GM12878 (cell line): ENCODE results near the gene TM7SF2. TPM values are rescaled to one million over a fixed set of nuclear protein-coding genes. Genes with fewer than 3 reads are reported as not detected.
A peak's percentile ranks its signal among the peaks of the same experiment; 100 is the strongest.

Experiments
- ATF7 ChIP-seq: fragments of 450-650 bp; IDR thresholded peaks from 2 replicates; pipeline ENCODE4 v1.6.1; 2016; ENCODE audit warnings: low read depth, mild to moderate bottlenecking
- BMI1 ChIP-seq: fragments of 450-650 bp; IDR thresholded peaks from 2 replicates; pipeline ENCODE4 v1.6.1; 2016; ENCODE audit warnings: mild to moderate bottlenecking, moderate library complexity, borderline replicate concordance
- BRCA1 ChIP-seq: IDR thresholded peaks from 2 replicates; pipeline ENCODE4 v1.6.1; 2011; ENCODE audit warnings: low read depth, low read length, improper control_type of control experiment
- CHD2 ChIP-seq: IDR thresholded peaks from 2 replicates; pipeline ENCODE4 v1.6.1; 2011; ENCODE audit warnings: low read depth, low read length, improper control_type of control experiment, borderline replicate concordance
- CREB1 ChIP-seq: IDR thresholded peaks from 2 replicates; pipeline ENCODE4 v1.6.1; 2012; ENCODE audit warnings: low read depth, mild to moderate bottlenecking, inconsistent platforms
- E2F8 ChIP-seq: fragments of 450-650 bp; IDR thresholded peaks from 2 replicates; pipeline ENCODE4 v1.6.1; 2018; ENCODE audit warnings: mild to moderate bottlenecking, low read depth, moderate library complexity; ENCODE audit not compliant: partially characterized antibody
- FOXM1 ChIP-seq: IDR thresholded peaks from 2 replicates; pipeline ENCODE4 v1.6.1; 2012; ENCODE audit warnings: low read depth, mild to moderate bottlenecking, inconsistent platforms, low read length, moderate library complexity
- GATAD2B ChIP-seq: fragments of 450-650 bp; conservative IDR thresholded peaks from 2 replicates; pipeline ENCODE4 v1.6.1; 2017; ENCODE audit warnings: low read depth, mild to moderate bottlenecking, moderate library complexity
- HDAC6 ChIP-seq: fragments of 200-600 bp; sonication (generic); IDR thresholded peaks from one replicate; pipeline ENCODE4 v1.8.0; 2017; ENCODE audit warnings: antibody characterized with exemption; ENCODE audit not compliant: unreplicated experiment
- MEF2A ChIP-seq: IDR thresholded peaks from 2 replicates; pipeline ENCODE4 v1.6.1; 2011; ENCODE audit warnings: low read depth, mild to moderate bottlenecking, low read length, moderate library complexity; ENCODE audit not compliant: insufficient read depth
- MTA3 ChIP-seq: IDR thresholded peaks from 2 replicates; pipeline ENCODE4 v1.6.1; 2012; ENCODE audit warnings: low read length, inconsistent platforms, borderline replicate concordance
- MYC ChIP-seq: IDR thresholded peaks from 2 replicates; pipeline ENCODE4 v1.6.1; 2011; ENCODE audit warnings: mild to moderate bottlenecking, low read length, moderate library complexity, inconsistent platforms; ENCODE audit not compliant: insufficient read depth, insufficient replicate concordance, insufficient read length, severe bottlenecking
- NFYB ChIP-seq: IDR thresholded peaks from 2 replicates; pipeline ENCODE4 v1.6.1; 2011; ENCODE audit warnings: low read depth, mild to moderate bottlenecking, low read length, improper control_type of control experiment, moderate library complexity; ENCODE audit not compliant: insufficient read depth
- PAX8 ChIP-seq: fragments of 450-650 bp; IDR thresholded peaks from 2 replicates; pipeline ENCODE4 v1.6.1; 2017; ENCODE audit warnings: mild to moderate bottlenecking, moderate library complexity
- SIN3A ChIP-seq: IDR thresholded peaks from 2 replicates; pipeline ENCODE4 v1.6.1; 2012; ENCODE audit warnings: low read depth, low read length, improper control_type of control experiment
- SPI1 ChIP-seq: IDR thresholded peaks from 2 replicates; pipeline ENCODE4 v1.6.1; 2011; ENCODE audit warnings: low read depth, mild to moderate bottlenecking, low read length, moderate library complexity, borderline replicate concordance; ENCODE audit not compliant: insufficient read depth
- SREBF2 ChIP-seq: IDR thresholded peaks from 2 replicates; pipeline ENCODE4 v1.6.1; 2012; ENCODE audit warnings: mild to moderate bottlenecking, low read length
- SRF ChIP-seq, 2 experiments: IDR thresholded peaks; 2 replicates each; pipeline ENCODE4 v1.6.1; 2011; ENCODE audit warnings: low read depth in 2 of 2, low read length in 2 of 2, mild to moderate bottlenecking in 1 of 2, moderate library complexity in 1 of 2
- STAT3 ChIP-seq: IDR thresholded peaks from 2 replicates; pipeline ENCODE4 v1.6.1; 2011; ENCODE audit warnings: low read depth, low read length, improper control_type of control experiment
- TCF7 ChIP-seq: IDR thresholded peaks from 2 replicates; pipeline ENCODE4 v1.6.1; 2014; ENCODE audit warnings: antibody characterized with exemption, borderline replicate concordance
- USF1 ChIP-seq: IDR thresholded peaks from 2 replicates; pipeline ENCODE4 v1.6.1; 2011; ENCODE audit warnings: borderline replicate concordance, low read depth, mild to moderate bottlenecking, moderate library complexity, mixed read lengths, low read length; ENCODE audit not compliant: insufficient read depth; ENCODE audit errors: extremely low read length
- YBX1 ChIP-seq: fragments of 450-650 bp; IDR thresholded peaks from 2 replicates; pipeline ENCODE4 v1.6.1; 2016; ENCODE audit warnings: antibody characterized with exemption
- ZSCAN29 ChIP-seq: fragments of 450-650 bp; IDR thresholded peaks from 2 replicates; pipeline ENCODE4 v1.6.1; 2017; ENCODE audit warnings: mild to moderate bottlenecking, moderate library complexity
- ZZZ3 ChIP-seq: IDR thresholded peaks from 2 replicates; pipeline ENCODE4 v1.6.1; 2011; ENCODE audit warnings: low read depth; ENCODE audit not compliant: control insufficient read depth, insufficient read length
- polyA plus RNA-seq, 11 experiments: library from polyadenylated mRNA; depleted of rRNA in 4 of 11; unstranded in 6 of 11; stranded (reverse) in 5 of 11; fragments of >200 nt; fragmentation: Nextera tagmentation in 4 of 11; fragmentation: Illumina TruSeq in 1 of 11; extraction: Ambion mirVana in 4 of 11; extraction: Trizol in 1 of 11; gene quantifications; 1 replicate in 1 of 11; 2 replicates in 10 of 11; pipeline versions ENCODE4 v1.2.1 to v1.2.3, GENCODE V29; 2011 to 2016; ENCODE audit warnings: inconsistent platforms in 2 of 11, missing spikeins in 2 of 11, low read depth in 1 of 11
- total RNA-seq, 4 experiments: library from RNA; depleted of rRNA in 3 of 4; stranded (reverse); fragments of >200 nt in 3 of 4; fragmentation: Illumina TruSeq in 1 of 4; extraction: Trizol in 1 of 4; gene quantifications; 2 replicates each; pipeline versions ENCODE4 v1.2.1 to v1.2.3, GENCODE V29; 2013 to 2021
- TF ChIP-seq, protein P1 (sequence below): IDR thresholded peaks from 2 replicates; pipeline ENCODE4 v1.6.1; 2012; ENCODE audit warnings: low read length, inconsistent platforms
- TF ChIP-seq, protein P2 (sequence below): IDR thresholded peaks from 2 replicates; pipeline ENCODE4 v1.6.1; 2012; ENCODE audit warnings: low read depth, low read length, improper control_type of control experiment

Gene TM7SF2
- total and polyA plus RNA-seq, 10 of the 15 experiments (the other 5 are each of a cell fraction or from before 2014, with no cell fraction given), result 0.52 to 57.7 (median 20.7) TPM

DNA sequence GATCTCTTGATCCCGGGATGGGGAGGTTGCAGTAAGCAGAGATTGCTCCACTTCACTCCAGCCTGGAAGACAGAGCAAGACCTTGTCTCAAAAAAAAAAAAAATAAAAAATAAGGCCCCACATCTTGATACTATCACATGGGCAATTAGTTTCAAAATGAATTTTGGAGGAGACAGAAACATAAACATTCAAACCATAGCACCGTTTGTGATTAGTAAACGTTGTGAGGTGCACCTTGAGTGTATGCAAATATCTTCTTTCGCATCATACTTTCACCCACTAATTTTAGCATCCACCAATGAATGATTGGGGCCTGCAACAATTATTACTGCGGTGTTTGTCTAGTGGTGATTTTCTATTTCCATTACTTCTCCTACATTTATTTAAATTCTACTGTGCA lies 47.3 kb downstream of the TM7SF2 start (continued):
- TF ChIP-seq, protein P1, sequence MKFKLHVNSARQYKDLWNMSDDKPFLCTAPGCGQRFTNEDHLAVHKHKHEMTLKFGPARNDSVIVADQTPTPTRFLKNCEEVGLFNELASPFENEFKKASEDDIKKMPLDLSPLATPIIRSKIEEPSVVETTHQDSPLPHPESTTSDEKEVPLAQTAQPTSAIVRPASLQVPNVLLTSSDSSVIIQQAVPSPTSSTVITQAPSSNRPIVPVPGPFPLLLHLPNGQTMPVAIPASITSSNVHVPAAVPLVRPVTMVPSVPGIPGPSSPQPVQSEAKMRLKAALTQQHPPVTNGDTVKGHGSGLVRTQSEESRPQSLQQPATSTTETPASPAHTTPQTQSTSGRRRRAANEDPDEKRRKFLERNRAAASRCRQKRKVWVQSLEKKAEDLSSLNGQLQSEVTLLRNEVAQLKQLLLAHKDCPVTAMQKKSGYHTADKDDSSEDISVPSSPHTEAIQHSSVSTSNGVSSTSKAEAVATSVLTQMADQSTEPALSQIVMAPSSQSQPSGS, result 0 out of 2 replicates have a peak, but pooled peaks have one; percentile 26
- TF ChIP-seq BMI1 (no peak), GATAD2B (no peak), ZSCAN29 (no peak), MTA3 (no peak), TCF7 (no peak), SIN3A (no peak), CREB1 (no peak), MYC (no peak), STAT3 (no peak), BRCA1 (no peak), PAX8 (no peak), SPI1 (no peak), ZZZ3 (no peak), ATF7 (peak; percentile 70), YBX1 (no peak), HDAC6 (no peak), SRF (IDR thresholded peaks at IDR 0.05; ENCODE audit: low read depth in 2 of 2, low read length in 2 of 2) (no peak), FOXM1 (no peak), E2F8 (no peak), NFYB (peak; percentile 89), SREBF2 (no peak), CHD2 (no peak), MEF2A (peak; percentile 56; the same call in 1 of the 2 replicates), USF1 (no peak)
- TF ChIP-seq, protein P2, sequence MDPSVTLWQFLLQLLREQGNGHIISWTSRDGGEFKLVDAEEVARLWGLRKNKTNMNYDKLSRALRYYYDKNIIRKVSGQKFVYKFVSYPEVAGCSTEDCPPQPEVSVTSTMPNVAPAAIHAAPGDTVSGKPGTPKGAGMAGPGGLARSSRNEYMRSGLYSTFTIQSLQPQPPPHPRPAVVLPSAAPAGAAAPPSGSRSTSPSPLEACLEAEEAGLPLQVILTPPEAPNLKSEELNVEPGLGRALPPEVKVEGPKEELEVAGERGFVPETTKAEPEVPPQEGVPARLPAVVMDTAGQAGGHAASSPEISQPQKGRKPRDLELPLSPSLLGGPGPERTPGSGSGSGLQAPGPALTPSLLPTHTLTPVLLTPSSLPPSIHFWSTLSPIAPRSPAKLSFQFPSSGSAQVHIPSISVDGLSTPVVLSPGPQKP, result no peak
